ENCODE data around the gene ZNF329.
A peak's percentile ranks its signal among the peaks of the same experiment; 100 is the strongest.

The ZNF329 gene

DNA sequence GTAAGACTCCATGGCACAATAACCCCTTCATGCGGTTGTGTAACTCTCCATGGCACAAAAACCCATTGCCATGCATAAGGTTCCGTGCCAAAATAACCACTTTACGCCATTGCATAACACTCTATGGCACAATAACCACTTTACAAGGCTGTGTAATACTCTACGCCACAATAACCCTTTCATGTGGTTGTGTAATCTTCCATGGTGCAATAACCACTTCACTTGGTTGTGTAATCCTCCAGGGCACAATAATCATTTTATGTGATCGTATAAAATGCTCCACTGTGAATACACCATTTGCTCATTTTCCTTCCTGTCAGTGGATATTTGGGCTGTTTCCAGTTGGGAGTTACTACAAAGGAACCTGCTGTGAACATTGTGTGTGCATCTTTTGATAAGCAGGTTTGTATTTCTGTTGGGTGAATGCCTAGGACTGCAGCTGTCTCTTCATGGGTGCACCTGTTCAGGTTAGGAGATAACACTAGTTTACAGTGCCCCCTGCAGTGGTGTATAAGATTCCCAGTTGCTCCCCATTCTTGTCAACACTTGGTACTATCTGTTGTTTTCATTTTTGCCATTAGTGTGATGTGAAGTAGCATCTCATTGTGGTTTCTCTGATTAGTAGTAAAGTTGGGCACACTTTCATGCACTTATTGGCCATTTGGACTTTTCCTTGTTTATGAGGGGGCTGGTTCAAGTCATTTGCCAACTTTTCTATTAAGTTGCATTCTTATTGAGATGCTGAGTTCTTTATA, 31.4 kb downstream of the ZNF329 start:
- no peak for DNase-seq

DNA sequence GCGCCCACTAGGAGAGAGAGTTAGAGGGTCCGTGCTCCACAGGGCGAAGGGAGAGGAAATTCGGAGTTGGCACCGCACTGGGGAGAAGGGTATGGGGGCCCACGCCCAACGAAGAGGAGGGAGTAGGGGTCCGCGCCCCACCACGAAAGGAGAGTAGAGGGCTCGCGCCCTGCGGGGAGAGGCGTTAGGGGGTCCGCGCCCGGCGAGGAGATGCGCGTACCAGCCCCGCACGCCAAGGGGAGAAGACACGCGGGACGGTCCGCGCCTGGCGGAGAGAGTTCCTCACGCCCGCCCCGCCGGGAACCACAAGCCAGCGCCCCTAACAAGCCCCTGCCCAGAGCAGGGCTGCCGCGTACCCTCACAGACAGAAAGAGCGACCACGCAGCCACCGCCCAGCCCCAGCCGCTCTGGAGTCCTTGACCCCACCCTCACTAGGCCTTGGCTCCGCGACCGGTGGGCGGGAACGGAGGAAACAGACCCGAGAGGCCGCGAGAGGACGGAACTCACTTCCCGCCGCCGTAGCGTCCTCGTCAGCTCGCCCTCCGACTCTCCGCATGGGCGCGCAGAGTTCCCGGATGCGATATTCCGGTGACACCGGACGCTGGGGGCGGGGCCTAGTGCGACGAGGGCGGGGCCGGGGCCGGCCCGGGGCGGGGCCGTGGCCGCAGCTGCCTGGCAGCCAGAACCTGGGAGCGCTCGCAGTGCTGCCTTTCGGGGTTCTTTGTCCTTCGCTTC, 32.6 kb downstream of the ZNF329 start:
- peak; percentile 19 for DNase-seq

DNA sequence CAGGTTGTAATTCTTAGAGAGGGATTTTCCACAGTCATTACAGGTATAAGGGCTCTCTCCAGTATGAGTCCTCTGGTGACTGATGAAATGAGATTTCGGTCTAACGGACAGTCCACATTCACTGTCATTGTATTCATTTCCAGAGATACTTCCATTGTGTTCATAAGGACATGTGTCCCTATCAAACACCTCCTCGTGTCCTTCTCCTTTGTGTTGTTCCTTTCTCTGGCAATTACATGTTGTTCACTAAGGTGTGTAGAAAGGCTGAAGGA, 42.1 kb downstream of the ZNF329 start:
- no peak for DNase-seq

DNA sequence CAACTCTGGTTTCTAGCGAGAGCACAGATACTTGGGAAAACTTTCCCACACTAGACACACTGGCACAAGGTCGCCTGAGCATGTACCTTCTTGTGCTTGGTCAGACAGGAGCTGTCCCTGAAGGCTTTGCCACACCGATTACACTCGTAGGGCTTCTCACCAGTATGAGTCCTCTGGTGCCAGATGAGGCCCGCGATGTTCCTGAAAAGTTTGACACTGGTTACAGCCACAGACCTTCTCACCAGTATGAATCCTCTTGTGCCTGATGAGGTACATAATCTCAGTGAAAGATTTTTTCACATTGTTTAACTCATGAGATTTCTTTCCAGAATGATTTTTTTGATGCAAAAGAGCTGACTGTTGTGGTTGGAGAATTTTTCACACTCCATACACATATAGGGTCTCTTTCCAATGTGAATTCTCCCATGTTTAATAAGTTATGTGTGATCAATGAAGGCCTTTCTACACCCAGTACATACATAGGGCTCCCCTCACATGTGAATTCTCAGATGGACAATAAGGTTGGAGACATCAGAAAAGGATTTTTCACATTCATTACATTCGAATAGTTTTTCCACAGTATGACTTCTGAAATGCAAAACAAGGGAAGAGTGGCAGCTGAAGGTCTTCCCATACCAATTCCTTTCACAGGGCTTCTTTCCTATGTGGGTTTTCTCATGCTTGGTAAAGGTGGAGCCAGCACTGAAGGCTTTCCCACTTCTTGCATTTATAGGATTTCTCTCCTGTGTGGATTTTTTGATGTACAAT, 42.6 kb downstream of the ZNF329 start:
- no peak for DNase-seq

DNA sequence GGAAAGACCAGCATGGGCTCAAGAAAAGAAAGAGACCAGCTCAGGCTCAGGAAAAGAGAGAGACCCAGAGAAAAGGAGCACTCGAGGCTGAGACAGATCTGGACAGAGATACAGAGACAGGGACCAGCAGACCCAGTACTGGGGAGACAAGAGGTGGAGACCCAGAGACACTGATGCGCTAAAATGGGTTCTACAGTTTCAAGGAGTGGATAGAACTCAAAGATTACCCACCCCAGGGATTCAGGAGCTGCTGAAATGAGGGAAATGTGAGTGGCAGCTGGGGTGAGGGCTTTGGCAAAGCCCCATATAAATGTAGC, 51.9 kb downstream of the ZNF329 start:
- DNase-seq, result no peak

DNA sequence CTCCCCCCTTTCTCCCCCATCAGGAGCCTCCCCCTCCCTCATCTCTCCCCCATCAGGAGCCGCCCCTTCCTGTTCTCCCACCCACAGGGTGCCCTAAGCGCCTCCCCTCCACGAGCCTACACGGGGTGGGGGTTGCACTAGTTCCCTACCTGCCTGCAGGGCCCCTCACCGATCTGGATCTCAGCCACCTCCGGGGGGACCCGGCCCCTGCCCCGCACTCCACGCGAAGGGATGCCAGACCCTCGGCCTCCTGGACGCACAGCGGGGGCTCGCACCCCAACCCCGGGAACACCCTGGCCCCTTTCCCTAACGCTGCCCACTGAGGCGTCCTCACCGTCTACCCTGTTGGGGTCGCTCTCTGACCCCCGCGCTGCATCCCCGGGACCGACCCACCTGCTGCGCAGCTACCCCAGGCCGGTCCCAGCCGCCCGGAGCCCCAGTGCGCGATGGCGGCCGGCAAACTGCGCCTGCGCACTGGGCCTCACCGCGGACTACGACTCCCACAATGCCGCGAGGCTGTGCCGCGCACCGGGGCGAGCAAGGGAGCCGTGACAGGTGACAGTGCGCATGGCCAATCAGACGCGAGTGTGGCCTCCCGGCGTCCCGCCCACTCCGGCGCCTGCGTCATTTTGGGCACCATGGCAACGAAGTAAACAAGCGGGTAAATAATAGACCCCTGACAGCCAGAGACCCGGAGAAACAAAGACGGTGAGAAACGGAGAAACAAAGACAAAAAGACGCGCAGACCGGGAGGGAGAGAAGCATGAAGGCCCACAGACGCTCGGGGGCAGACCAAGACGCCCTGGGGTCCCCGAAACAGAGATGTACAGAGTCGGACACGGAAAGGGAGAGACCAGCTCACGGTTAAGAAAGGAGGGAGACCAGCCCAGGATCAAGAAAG, 52.6 kb downstream of the ZNF329 start, which contains the start of gene ZSCAN18:
ZSCAN18 (minus strand) TSS at position 451 of the 901 bp plus-strand sequence. CDS start 7,964 bp downstream, outside the sequence.
- peak; percentile 96 for DNase-seq

DNA sequence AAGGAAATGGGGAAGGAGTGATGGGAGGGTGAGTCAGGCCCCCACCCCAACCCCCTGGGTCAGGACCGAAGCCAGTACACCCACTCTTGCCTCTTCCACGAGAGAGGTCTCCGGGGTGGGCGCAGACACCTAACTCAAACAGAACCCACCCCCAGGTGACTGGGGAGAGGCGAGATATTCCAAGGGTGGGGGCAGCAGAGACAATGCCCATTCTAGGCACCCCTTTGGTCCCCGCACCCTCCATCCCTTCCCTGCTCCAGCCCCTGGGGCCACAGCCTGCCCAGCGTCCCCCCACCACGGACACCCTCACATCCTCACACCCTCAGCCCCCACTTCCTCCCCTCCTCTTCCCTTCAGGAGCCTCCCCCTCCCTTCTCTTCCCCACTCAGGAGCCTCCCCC, 53.2 kb downstream of the ZNF329 start:
- DNase-seq, result no peak

DNA sequence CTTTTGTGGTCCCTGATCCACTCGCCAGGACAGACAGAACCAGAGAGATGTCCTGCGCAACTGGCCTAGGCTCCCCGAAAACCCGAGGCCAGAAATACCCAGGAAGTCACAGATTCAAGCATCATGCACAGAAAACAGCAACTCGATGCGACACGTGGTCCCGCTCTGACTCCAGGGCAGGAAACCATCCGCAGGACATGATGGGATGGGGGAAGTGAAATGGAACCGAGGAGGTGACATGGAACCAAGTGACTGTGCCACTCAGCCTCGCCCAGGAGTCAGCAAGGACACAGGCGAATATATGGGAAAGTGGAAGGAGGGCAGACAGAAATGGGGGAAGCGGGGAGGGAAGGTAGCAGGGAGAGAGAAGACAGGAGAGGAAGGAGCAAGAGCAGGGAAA, 53.7 kb downstream of the ZNF329 start:
- DNase-seq, result no peak

DNA sequence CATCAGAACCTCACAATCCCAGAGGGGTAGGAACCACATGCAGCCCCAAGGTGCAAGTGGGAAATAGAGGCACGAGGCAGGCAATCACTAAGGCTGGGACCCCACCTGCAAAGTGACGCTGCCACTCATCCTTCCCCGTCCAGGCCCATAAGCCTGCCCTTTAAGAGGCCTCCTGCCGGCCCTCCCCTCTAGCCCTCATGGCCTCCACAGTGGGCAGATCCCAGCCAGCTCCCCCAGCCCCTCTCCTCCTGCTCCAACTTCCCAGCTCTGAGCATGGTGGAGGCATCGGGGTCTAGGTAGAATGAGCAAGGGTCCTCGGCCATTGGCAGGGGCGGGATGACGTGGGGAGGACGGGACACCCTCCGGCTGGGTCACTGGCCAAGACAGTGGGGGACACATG, 55.3 kb downstream of the ZNF329 start:
- no peak for DNase-seq

DNA sequence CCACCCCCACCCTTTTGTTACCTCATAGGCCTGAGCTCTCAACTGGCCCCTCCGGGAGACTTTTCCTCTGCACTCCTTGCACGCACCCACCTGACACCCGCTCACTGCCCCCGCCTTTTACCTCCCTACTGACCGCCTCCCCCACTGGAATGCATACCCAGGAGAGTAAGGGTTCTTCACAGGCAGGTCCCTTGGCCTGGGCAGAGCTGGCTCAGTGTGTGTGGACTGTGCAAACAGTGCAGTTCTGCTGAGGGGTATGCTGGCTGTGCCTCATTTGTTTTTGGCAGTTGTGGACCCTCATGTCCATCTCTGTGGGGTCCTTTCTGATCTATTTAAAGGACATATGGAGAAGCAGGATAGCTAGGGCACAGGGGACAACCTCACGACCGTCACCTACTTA, 57.5 kb downstream of the ZNF329 start:
- DNase-seq, result no peak

DNA sequence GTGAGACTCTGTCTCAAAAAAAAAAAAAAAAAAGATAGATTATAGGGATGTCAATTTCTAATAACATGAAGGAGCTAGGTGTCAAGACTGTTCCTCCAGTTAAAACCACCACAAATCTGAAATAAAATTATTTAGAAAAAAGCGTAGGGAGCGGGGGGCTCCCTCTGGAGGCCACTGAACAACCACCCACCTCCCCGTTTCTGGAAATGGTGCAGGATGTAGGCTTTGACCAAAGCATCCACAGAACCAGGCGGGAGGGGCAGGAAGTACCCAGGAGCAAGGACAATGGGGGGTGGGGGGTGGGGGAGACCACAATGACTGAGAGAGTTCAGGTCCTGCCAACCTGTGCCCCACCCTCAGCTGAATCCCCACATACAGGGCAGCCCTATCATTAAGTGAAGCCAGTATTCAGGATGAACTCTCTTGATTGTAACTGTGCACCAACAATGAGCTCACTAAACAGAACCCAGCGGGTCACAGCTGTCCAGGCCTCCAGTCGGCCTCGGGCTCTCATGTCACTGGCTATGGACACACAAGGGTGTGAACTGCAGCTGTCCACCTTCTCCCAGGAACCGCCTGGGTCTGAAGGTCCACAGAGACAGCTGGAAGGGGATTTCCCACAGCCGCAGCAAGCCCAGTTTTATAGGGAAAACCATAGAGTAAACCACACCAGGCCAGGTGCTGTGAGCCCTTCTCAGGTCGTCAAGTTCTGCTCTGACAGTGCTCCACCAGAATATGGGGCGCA, 59.2 kb downstream of the ZNF329 start:
- no peak for DNase-seq

DNA sequence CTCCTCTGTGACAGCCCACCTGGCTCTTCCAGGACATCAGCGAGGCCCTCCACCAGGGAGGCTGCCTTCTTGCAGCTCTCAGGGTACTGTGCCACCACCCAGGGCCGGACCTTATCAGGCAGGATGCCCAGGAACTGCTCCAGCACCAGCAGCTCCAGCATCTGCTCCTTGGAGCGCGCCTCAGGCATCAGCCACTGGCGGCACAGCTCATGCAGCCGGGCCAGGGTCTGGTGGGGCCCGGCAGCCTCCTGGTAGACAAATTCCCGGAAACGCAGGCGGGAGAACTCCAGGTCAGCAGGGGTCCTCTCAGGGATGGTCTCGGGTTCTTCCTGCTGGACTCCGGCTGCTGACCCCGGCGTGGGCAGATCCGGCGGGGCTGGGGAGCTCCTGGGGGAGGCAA, 60.7 kb downstream of the ZNF329 start:
- no peak for DNase-seq

DNA sequence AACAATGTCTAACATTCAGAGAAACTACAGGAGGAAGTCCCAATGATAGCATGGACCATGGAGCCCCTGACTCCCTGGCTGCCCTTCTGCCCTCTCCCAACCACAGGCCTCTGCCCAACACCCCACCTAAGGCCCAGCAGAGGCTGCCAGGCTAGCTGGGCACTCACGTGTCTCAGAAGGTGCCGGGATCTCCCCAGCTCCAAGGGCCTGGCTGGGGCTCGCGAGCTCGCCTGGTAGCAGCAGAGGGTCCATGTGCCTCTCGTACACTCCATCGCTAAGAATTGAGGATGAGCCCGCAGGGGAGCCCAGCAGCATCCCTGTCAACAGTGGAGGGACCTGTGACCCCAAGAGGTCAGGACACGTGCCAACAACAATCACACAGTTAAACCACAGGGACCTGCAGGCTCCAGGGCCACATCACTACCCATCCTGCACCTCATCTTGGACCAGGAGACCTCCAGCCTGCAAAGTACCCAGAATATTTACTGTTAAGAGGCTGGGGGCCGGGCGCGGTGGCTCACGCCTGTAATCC, 62.0 kb downstream of the ZNF329 start:
- no peak for DNase-seq

DNA sequence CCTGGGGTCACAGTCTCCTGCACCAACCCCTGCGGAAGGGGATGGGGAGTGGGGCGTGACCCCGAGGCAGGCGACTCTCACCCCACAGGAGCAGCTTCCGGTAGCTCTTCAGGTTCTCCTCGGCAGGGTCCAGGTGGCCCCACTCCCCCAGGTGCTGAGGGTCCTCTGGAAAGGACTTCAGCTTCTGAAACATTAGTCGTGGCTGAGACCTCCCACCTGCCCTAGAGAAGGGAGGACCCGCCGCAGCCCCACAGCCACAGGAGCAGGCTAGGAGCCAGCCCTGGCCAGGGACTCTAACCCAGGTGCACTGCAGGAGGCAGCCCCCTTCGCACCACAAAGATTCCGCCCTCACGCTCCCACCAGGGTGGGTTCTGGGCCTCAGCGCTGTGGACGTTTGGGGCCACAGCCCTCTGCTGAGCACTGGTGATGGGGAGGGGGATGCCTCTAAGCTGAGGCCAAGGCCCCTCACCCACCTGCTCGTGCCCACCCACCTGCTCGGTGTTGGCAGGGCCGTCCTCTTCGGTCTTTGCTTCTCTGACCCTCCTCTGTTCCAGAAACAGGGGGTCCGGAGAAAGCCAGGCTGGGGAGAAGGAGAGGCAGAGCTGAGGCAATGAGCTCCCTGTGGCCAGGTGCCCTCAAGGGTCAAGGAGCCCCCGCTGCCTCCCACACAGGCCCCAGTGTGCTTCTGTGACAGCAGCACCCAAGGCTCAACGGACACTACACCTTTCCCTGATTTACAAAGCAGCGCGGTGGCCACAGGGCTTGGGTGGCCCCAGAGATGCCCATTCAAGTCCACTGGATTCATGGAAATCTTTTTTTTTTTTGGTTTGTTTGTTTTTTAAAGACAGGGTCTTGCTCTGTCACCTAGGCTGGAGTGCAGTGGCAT, 63.5 kb downstream of the ZNF329 start:
- no peak for DNase-seq

DNA sequence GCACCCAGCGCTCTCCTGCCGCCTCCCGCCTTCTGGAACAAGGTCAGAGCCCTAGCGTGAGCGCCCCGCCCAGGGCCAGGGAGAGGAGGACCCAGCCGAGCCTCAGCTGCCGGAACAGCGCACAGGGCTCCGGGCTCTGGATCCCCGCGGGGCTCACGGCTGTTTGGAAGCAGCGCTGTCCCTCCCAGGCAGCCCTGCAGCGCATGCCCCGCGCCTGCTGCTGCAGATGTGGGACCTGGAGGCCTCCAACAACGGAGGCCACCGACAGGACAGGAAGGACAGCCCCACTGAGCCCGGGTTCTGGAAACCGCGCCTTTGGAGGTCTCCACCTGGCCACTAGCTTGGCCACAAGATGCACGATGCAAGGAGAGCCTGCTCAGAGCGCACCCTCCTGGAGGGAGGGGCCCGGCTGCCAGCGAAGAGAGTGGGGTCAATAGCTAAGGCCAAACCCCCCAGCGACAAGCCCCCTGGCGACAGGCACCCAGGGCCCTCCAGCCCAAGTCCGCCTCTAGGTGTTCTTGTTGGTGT, 65.2 kb downstream of the ZNF329 start:
- DNase-seq, result no peak

DNA sequence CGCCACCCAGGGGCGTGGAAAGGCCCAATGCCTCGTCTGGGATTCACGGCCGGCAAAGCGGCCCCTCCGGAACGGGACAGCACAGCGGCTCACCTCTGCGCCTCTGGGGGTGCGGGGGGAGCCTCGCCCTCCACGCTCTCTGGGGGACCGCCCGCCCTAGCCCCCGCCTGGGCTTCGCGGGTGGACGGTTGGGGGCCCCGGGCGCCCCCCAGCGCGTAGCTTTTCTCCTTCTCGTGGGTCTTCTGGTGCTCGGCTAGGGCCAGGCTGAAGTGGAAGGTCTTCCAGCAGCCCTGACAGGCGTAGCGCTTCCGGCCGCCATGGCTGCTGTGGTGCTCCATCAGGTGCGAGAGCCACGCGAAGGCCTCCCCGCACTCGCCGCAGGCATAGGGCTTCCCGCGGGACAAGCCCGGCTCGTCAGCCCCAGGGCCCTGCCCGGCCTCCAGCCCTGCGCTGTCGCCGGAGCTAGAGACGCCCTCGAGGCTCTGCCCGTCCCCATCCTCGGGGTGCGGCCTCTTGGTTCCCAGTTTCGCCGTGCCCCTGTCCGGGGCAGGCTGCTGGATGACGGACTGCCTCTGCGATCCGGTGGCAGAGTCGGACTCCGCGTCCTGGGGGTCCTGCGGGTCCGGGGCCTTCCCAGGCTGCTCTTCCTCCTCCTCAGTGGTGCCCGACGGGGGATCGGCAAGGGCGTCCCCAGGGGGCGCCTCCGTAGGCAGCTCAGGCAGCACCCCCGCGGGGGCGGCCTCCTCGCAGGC, 65.8 kb downstream of the ZNF329 start:
- no peak for DNase-seq

DNA sequence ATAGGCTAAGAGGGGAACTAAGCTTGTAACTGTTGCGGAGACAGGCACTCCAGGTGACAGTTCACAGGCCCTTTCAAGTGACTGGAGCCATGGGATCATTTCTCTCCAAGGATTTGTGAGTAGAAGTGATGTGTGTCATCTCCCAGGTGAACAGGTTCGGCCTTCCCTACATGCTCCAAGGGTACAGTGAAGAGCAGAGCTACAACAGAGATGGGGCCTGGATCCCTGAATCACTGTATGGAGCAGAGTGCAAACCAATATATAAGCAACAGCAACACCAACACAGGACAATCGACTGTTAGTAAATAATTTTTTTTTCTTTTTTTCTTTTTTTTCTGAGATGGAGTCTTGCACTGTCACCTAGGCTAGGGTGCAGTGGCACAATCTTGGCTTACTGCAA, 67.6 kb downstream of the ZNF329 start:
- DNase-seq, result no peak

DNA sequence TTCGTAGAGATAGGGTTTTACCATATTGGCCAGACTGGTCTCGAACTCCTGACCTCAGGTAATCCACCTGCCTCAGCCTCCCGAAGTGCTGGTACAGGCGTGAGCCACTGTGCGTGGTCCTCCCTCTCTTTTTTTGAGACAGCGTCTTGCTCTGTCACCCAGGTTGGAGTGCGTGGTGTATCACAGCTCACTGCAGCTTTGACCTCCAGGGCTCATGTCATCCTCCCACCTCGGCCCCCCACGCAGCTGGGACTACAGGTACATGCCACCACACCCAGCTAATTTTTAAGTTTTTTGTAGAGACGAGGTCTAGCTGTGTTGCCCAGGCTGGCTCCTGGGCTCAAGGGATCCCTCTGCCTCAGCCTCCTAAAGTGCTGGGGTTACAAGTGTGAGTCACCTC, 70.8 kb downstream of the ZNF329 start:
- DNase-seq, result no peak

Data from fibroblast of skin of scalp (primary cell).